NCI-H1930 (cell line): Measurements from ENCODE around the gene COMMD7.
A peak's percentile ranks its signal among the peaks of the same experiment; 100 is the strongest.

ENCODE experiments used
- DNase-seq, 2 experiments: peaks; one replicate each; lab custom pipeline; 2025; lab: John Stamatoyannopoulos, UW

COMMD7 gene

DNA sequence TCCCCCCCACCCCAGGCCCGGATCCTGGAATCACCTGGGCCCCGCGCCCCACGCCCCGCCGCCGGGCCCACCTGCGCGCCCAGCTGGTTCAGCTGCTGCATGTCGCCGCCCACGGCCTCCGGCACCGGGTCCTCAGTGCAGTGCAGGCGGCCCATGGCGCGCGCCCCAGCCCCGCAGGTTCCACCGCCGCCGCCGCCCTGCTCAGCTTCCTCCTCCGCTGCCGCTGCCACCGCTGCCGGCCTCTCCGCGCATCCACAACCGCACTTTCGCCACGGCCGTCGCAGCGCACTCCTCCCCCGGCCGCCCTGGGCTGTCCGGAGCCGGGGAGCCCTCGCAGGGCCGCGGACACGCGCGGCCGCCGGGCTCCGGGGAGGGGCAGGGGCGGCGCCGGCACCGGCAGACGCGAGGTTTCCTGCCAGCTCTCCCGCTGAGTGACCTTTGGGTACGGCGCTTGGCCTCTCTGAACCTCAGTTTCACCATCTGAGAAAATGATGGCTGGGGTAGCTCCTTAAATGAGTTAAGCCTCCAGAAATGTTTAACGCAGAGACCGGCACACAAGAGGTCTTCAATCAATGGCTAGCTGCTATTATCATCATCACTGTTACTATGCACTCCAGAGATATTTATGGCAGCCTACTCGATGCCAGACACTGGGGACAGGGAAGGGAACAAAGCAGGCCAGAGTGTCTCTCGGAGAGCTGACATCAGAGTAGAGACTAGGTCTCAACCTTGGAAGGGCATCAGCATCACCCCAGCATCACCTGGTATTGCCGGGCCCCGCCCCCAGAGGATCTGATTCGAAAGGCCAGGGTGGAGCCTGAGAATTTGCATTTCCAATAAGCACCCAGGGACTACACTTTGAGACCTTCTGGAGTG lies at the start of gene COMMD7:
Gene COMMD7, minus strand, starts transcription at position 231 of the 876 bp plus-strand sequence. Its CDS starts 76 bp downstream, at position 155.
- DNase-seq = no peak

DNA sequence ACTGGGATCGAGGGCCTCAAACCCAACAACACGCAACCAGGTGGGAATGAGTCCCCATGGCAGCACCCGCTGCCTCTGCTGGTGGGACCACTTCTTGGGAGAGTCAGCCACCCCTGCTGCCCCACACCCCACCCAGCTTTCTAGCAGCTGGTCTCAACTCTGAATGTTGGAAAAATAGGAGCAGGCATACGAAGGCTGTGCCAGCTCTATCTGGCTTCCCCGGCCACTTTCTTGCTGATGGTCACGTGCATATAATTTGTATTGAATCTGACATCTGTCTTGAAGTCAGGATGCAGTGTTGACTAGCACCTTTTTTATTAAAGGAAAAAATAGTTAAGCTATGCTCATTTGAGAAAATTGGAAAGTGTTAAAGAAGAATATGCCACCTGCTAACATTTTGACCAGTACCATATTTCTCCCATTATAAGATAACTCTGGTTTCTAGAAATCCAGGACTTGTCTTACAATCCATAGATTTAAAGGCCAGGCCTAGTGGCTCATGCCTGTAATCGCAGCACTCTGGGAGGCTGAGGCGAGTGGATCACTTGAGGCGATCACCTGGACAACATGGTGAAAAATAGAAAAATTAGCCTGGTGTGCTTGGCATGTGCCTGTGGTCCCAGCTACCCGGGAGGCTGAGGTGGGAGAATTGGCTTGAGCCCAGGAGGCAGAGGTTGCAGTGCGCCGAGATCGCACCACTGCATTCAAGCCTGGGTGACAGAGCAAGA lies 49.6 kb upstream of the COMMD7 start:
- DNase-seq = no peak

DNA sequence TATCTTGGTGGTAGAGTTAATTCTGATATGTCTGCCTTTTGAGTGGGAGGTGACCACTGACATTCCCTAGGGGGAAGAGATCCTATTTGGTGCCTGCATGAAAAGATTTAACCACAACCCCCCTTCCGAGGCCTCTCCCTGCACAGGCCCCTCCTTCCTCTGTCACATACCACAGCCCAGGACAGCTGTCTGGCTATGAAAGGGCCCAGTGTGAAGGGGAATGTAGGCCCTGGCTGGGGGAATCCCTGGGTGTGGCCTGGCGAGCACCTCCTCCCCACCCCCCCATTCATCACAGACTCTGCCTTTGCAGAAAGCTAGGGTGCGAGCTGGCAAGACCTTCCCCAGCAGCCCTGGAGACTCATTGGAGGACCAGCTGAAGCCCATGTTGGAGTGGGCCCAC lies 49.0 kb upstream of the COMMD7 start:
- no peak for DNase-seq

DNA sequence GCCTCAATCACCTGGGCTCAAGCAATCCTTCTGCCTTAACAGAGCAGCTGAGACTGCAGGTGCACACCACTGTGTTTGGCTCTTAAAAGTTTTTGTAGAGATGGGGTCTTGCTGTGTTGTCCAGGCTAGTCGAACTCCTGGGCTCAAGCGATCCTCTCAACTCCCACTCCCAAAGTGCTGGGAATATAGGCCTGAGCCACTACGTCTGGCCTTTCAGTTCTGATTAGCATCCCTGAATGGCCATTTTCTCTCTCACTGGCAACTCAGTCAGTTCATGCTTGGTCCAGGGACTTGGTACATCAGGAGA lies 47.4 kb upstream of the COMMD7 start:
- no peak for DNase-seq

DNA sequence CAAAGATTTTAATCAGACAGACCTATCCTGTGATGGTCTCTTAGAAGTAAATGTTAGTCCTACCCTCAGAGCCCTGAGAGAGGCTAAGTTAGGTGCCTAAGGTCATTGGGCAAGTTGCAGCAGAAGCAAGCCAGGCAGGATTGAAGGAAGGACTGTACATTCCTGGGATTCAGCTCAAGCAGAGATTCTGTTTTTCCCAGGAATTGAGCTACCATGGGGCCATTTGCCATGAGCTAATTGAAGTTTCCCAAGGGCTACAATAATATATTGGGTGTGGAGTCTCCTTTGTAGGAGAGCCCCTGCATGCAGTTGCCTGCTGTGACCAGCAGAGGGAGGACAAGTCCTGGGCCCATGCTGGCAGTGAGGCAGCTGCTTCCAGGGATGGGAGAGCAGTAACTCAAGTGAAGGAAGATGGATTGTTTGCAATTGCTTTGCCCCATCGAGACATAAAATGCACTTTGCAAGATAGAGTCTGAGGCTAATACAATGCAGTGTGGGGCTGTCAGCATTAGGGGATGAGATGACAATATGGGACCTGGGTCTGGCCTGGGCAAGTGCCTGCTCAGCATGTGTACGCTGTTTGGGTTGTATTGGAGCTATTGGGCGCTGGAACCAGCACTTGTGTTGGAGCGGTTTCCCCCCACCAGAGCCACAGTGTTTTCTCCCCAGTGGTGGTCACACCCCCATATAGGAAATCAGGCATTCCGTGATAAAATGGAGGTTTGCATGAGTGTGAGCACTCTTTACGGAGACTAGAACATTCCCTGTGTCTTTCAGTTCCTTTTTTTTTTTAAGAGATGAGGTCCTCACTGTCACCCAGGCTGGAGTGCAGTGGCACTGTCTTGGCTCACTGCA lies 46.9 kb upstream of the COMMD7 start:
- DNase-seq = peak; percentile 35 to 54

DNA sequence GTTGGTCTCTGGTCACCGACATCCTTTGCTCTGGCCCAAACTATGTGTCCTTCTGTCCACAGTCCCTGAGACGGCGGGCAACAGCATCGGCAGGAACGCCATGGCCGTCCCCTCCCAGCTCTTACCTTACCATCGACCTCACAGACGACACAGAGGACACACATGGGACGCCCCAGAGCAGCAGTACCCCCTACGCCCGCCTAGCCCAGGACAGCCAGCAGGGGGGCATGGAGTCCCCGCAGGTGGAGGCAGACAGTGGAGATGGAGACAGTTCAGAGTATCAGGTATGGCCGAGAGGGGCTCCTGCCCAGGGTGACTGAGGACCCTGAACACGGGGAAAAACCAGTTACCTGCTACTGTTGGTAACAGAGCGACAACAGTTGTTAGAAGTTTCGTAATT lies 43.9 kb upstream of the COMMD7 start:
- no peak for DNase-seq

DNA sequence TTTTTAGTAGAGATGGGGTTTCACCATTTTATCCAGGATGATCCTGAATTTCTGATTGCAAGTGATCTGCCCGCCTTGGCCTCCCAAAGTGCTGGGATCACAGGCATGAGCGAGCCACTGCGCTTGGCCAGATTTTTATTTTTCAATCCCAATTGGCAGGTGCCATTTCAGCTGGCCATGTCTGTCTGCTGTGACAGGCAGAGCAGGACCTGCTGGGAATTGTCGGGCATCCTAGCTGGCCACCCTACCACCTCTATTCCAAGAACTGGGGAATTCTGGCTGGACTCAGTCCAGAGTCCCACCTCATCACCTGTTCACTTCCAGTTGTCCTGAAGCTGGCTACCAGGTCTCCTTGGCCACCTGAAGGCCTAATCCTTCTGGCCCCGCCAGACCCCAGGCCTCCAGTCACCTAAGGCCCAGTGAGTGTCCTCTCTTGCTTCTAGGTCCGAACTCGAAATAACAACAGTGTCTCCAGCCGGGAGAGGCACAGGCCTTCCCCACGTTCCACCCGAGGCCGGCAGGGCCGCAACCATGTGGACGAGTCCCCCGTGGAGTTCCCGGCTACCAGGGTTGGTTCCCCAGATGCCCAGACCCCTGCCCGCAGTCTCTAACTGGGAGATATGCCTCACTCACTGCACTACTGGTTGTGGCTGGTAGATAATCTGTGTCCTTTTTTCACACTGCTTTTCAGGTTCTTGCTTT lies 42.9 kb upstream of the COMMD7 start:
- DNase-seq = no peak

DNA sequence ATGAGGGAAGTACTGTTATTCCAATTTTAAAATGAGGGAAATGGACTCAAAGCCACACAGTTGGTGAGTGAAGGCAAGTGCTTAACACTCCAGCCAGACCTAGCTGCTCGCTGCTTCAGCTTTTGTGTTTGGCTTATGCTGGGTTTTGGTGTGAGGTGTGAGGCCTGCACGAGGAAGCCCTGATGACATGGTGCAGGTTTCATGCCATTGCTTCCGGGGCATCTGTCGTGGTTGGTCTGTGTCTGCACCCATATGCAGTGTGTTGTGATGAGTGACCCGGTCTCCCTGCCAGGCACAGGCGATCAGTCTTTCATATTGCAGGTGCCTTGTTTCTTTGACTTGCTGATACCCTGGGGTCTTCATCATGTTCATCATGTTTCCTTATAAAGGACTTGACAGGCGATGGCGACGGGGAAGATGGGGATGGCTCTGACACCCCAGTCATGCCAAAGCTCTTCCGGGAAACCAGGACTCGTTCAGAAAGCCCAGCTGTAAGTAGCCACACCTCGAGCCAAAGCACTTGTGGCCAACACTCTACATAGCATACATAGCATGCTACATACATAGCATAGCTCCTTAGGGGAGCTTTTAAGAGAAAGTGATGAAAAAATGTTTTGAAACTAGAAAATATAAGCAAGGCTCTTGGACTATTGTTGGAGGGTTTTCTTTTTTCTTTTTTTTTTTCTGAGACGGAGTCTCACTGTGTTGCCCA lies 41.3 kb upstream of the COMMD7 start:
- no peak for DNase-seq

DNA sequence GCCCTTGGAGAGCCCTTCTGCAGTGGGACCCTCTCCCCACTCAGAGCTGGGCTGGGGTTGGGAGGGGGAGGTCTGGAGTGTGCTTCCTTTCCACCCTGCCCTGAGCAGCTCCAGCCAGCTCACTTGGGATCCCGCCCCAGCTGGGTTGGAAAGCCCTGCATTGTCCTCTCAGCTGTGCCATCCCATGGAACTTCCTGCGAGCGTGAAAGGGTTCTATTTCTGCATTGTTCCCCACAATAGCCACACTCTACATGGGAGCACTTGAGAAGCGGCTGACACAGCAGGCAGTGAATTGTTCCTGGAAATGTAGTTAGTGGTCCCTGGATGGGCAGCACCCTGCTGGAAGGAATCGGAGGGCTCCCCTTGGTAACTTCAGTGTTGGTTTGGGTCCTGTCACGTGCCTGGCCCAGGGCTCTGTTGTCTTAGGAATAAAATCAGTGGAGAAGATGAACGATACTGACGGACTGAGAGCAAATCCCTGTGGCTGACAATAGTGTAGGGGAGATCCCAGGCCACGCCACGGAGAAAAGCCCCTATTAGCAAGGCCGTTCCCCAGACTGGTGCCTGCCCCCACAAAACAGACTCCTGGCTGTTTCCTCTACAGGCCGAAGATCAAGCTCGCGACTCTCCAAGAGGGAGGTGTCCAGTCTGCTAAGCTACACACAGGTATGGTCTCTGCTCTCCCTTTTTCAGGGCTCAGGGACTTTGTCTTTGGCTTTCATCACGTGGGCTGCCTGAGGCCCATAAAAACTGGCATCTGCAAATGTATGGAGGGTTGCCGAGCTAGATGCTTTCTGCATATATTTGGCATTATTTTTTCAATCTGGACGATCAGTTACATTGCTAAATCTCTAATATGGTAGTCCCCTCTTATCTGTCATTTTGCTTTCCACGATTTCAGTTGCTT lies 37.7 kb upstream of the COMMD7 start:
- DNase-seq = no peak

DNA sequence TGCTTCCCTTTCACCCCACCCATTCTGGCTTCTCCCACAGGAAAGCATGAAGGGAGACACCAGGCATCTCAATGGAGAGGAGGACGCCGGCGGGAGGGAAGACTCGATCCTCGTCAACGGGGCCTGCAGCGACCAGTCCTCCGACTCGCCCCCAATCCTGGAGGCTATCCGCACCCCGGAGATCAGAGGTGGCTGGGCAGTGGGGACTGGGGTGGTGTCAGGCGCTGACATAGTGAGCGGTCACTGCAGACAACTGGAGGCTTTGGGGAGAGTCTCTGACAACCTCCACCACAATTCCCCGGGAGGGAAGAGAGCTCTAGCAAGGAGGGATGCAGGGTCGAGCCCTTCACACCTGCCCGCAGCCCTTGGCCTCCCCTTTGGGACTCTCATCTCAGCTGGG lies 37.0 kb upstream of the COMMD7 start:
- no peak for DNase-seq

DNA sequence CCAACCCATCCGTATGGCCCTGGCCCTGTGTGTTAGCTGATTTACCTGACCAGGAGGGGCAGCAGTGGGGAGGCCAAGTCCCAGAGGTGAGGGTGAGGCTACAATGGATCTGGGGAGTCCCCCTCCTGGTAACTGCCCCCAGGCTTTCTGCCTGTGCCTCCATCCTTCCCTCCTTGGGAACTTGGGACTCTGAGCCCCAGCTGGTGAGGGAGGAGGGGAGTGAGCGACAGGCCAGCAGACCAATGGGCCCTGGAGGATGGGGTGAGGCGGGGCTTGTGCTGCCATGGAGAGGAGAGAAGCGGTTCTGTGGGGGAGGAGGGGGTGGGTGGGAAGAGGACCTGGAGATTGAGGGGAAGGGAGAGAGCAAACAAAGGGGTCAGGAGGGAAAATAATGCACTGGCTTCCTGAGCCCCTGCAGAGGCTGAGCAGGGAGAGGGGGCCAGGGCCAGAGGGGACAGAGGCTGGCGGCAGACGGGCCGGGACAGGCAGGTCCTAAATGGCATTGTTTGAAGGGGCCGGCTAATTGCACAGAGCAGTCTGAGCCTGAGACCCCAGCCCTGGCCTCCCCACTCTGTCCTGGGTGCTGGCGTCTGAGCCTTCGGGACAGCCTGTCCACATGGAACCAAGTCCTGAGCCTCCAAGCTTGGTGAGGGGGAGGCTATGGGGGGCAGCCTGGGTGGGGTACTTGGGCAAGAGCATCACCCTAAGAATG lies 36.4 kb upstream of the COMMD7 start:
- no peak for DNase-seq

DNA sequence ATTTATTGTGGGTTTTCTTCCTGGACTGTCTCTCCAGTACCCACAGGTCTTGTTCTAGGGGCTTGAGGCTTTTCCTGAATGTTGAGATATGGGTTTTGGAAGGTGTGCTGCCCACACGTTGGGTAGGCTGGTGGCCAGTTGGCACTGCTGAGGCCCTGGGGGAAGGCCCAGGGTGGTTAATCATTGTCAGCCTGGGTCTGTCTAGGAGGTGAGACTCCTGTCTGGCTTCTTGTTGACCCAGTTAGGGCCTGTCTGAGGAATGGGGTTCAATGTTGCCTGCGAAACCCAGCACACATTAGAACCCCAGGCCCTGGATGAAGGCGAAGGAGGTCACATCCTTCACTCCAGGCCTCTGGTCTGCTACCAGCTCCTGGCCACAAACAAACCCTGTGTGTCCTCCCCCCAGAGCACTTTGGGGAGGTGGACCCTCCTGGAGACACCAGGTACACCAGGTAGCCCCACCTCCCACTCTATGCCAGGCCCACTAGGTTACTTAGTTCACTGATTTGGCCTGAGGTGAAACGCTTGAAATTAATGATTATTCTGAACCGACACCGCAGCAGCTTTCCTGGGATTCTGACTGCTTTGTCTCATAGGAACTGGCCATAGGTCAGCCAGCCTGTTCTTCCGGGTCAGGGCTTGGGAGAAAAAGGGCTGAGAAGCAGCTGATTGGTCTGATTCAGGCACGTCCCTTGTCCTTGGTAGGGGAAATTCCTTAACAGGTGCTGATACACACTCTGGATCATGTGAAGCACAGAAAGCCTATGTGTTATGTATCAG lies 34.1 kb upstream of the COMMD7 start:
- no peak for DNase-seq

DNA sequence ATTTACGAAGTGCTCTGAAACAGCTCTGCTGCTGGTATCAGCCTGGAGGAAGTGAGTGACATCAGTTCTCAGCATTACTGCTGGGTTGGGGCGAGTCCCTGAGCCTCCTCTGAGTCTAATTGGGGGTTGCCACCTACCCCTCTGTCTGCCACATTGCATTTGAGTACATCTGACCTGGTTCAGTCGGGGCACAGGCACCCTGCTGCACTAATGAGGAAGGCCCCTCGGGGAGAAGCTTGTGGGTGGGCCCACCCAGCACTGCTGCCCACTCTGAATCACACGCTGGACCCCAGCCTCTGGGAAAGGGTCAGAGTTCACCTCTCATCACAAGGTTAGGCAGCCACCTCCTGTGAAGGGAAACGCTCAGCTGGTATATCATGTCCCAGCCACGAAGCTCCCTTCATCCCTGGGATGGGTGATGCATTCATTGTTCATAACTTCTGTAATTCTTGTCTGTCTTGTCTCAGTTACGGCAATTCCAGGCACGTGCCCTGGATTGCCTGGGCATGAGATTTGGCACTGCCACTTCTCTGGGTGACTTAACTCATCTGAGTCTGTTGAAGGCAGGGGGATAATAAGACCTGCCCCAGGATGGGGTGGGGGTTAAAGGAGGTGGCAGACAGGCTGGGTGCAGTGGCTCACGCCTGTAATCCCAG lies 32.2 kb upstream of the COMMD7 start:
- no peak for DNase-seq

DNA sequence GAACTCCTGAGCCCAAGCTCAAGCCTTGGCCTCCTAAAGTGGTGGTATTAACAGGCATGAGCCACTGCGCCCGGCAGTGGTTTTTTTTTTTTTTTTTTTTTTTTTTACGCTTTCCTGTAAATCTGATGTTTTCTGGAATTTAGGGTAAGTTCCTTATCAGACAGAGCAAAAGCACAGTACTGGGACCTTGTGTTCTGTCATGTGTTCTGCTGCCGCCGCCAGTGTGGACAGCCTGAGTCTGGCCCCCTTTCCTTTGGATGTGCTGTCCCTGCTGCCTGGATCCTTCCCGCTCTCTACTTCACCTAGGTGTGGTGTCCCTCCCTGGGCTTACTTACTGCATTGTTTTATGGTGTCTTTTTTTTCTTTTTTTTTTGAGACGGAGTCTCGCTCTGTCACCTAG lies 30.6 kb upstream of the COMMD7 start:
- no peak for DNase-seq

DNA sequence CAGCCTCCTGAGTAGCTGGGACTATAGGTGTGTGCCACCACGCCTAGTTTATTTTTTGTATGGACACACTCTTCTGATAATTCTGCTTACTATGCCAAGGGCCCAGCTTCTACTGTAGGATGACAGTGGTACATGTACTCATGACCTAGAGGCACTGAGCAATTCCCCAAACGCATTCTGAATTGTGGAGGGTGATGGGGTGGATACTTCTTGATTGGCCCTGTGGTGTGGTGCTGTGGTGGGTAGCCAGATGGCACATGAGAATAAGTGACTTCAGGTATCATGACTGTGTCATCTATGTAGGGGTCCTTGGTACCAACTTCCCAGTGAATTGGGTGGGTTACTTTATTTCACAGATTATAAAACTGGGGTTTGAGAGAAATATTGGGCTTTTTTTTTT lies 30.0 kb upstream of the COMMD7 start:
- DNase-seq = no peak

DNA sequence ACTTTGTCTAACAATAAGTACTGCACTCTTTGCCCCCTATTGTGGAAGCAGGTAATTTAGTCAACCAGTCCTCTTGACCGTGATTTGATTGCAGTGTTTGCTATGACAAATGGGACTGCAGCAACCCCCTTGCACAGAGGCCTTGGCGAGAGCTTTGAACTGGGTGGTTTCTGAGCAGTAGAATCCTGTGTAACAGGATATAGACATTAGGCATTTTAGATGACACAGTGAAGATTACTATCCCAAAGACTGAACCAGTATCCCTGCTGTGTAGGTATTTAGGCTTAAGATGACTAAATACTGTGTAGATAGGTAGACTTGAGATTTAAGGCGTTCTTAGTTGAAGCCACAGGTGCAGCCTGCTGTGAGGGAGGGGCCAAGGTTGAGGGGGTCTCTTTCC lies 28.8 kb upstream of the COMMD7 start:
- no peak for DNase-seq

DNA sequence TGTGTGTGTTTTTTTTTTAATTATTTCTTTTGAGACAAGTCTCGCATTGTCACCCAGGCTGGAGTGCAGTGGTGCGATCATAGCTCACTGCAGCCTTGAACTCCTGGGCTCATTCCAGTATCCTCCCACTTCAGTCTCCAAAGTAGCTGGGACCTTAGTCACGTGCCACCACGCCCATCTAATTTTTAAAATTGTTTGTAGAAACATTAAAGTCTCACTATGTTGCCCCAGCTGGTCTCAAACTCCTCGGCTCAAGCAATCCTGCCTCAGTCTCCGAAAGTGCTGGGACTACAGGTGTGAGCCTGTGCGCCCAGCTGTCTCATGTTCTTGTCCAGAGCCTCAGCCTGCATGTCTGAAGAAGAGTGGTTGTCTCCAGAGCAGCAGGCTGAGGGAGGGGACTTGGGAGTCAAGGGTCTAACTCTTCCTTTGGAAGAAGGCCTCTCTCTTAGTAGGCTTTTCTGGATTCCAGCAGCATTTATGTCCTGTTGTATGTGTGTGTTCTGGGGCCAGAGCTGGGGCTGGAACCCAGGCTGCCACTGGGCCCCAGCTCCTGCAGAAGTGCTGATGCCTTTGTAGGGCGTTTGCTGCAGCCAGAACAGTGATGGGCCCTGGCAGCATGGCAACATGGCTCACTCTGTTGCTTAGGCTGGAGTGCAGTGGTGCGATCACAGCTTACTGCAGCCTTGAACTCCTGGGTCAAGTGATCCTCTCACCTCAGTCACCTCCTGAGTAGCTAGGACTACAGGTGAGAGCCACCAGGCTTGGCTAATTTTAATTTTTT lies 24.3 kb upstream of the COMMD7 start:
- no peak for DNase-seq
